H1 (cell line): Measurements from ENCODE around the gene ZNF831. TPM values are rescaled to one million over a fixed set of nuclear protein-coding genes. Genes with fewer than 3 reads are reported as not detected.

Experiments
- CTCF ChIA-PET: fragments of 300-600 bp; sonication (Branson Sonifier 250); formaldehyde crosslinking; loops from one replicate; lab custom pipeline; 2021; ENCODE audit not compliant: partially characterized antibody; lab: Charles Lee
- POLR2A ChIA-PET: fragments of 300-600 bp; sonication (Branson Sonifier 250); formaldehyde crosslinking; loops from one replicate; lab custom pipeline; 2021; ENCODE audit warnings: inconsistent platforms; ENCODE audit not compliant: partially characterized antibody; lab: Charles Lee
- DNase-seq, 2 experiments: peaks; one replicate each; pipeline versions ENCODE4 v3.0.0 to v3.0.0-alpha.2; 2010 to 2022; ENCODE audit warnings: low spot score in 2 of 2, low read depth in 1 of 2, mixed read lengths in 1 of 2
- FAIRE-seq: peaks from 2 replicates; lab custom pipeline; 2011; peaks lifted over from hg19 to GRCh38; lab: Jason Lieb, UNC
- H2AFZ ChIP-seq: 2 replicates; pipeline ENCODE4 v1.8.1; 2012; ENCODE audit warnings: low read length, inconsistent platforms
- H2AK5ac ChIP-seq: 2 replicates; pipeline ENCODE4 v1.6.1; 2013; ENCODE audit warnings: low read depth, low read length
- H2BK120ac ChIP-seq: replicated peaks from 2 replicates; pipeline ENCODE3; 2013; ENCODE audit warnings: low read depth, low read length, inconsistent platforms
- H2BK12ac ChIP-seq: 2 replicates; pipeline ENCODE4 v1.6.1; 2013; ENCODE audit warnings: low read depth, low read length
- H2BK15ac ChIP-seq: 2 replicates; pipeline ENCODE4 v1.6.1; 2013; ENCODE audit warnings: low read length
- H2BK20ac ChIP-seq: 2 replicates; pipeline ENCODE4 v1.6.1; 2013; ENCODE audit warnings: low read length
- H2BK5ac ChIP-seq: 2 replicates; pipeline ENCODE4 v1.6.1; 2013; ENCODE audit warnings: low read depth, low read length
- H3K14ac ChIP-seq: 2 replicates; pipeline ENCODE4 v1.6.1; 2013; ENCODE audit warnings: inconsistent platforms; ENCODE audit not compliant: insufficient read length
- H3K18ac ChIP-seq: 2 replicates; pipeline ENCODE4 v1.6.1; 2013; ENCODE audit warnings: low read length; ENCODE audit errors: extremely low read depth
- H3K23ac ChIP-seq: 2 replicates; pipeline ENCODE4 v1.6.1; 2013; ENCODE audit warnings: inconsistent platforms; ENCODE audit not compliant: insufficient read length
- H3K23me2 ChIP-seq: 2 replicates; pipeline ENCODE4 v1.6.1; 2013; ENCODE audit warnings: low read depth, low read length
- H3K27ac ChIP-seq: 2 replicates; pipeline ENCODE4 v1.6.1; 2011; ENCODE audit warnings: low read depth, low read length, inconsistent platforms
- H3K27me3 ChIP-seq, 4 experiments: replicated peaks in 1 of 4; 1 replicate in 1 of 4; 2 replicates in 3 of 4; pipeline versions ENCODE4 v1.6.1 to v1.8.1; 2011 to 2013; ENCODE audit warnings: low read length in 3 of 4, mild to moderate bottlenecking in 3 of 4, inconsistent platforms in 2 of 4, mixed read lengths in 2 of 4, moderate library complexity in 1 of 4; ENCODE audit not compliant: control insufficient read depth in 3 of 4, insufficient read depth in 3 of 4; ENCODE audit errors: extremely low read depth in 1 of 4
- H3K36me3 ChIP-seq, 4 experiments: 2 replicates each; pipeline versions ENCODE4 v1.6.1 to v1.8.1; 2011 to 2013; ENCODE audit warnings: mild to moderate bottlenecking in 4 of 4, low read length in 3 of 4, moderate library complexity in 2 of 4, control low read depth in 1 of 4, inconsistent platforms in 1 of 4; ENCODE audit not compliant: insufficient read depth in 4 of 4, control insufficient read depth in 2 of 4
- H3K4ac ChIP-seq: replicated peaks from 2 replicates; pipeline ENCODE3; 2013; ENCODE audit warnings: low read length, low read depth, mixed read lengths, inconsistent platforms; ENCODE audit not compliant: insufficient read length
- H3K4me1 ChIP-seq, 4 experiments: replicated peaks in 1 of 4; 1 replicate in 1 of 4; 2 replicates in 3 of 4; pipeline versions ENCODE4 v1.6.1 to v1.8.1; 2011 to 2013; ENCODE audit warnings: low read length in 3 of 4, inconsistent platforms in 2 of 4, mixed read lengths in 1 of 4; ENCODE audit not compliant: insufficient read depth in 4 of 4, control insufficient read depth in 3 of 4
- H3K4me2 ChIP-seq, 2 experiments: 2 replicates each; pipeline versions ENCODE4 v1.6.1 to v1.8.1; 2011 to 2013; ENCODE audit warnings: low read depth in 2 of 2, low read length in 2 of 2, control low read depth in 1 of 2, inconsistent platforms in 1 of 2, mild to moderate bottlenecking in 1 of 2; ENCODE audit not compliant: insufficient read depth in 1 of 2
- H3K4me3 ChIP-seq, 4 experiments: fragments of 200-600, 300-600 bp in 1 of 4; sonication (generic), shearing (Covaris generic), sonication (Bioruptor Twin) in 1 of 4; 2 replicates each; pipeline versions ENCODE4 v1.5.1 to v1.8.1; 2011 to 2016; ENCODE audit warnings: low read length in 4 of 4, low read depth in 3 of 4, control low read depth in 2 of 4, inconsistent platforms in 2 of 4, mild to moderate bottlenecking in 2 of 4, mixed read lengths in 1 of 4, moderate library complexity in 1 of 4; ENCODE audit not compliant: insufficient read depth in 2 of 4; ENCODE audit errors: extremely low read depth in 1 of 4
- H3K56ac ChIP-seq: replicated peaks from 2 replicates; pipeline ENCODE3; 2013; ENCODE audit warnings: low read depth, mild to moderate bottlenecking, mixed read lengths, low read length, inconsistent platforms; ENCODE audit not compliant: insufficient read length
- H3K79me1 ChIP-seq: 2 replicates; pipeline ENCODE4 v1.6.1; 2013; ENCODE audit warnings: low read depth, low read length, control low read depth
- H3K79me2 ChIP-seq, 2 experiments: 2 replicates each; pipeline versions ENCODE4 v1.6.1 to v1.8.1; 2012 to 2013; ENCODE audit warnings: low read length in 2 of 2, mild to moderate bottlenecking in 2 of 2, inconsistent platforms in 1 of 2; ENCODE audit not compliant: insufficient read depth in 2 of 2, control insufficient read depth in 1 of 2
- H3K9ac ChIP-seq, 4 experiments: replicated peaks in 1 of 4; 1 replicate in 1 of 4; 2 replicates in 3 of 4; pipeline versions ENCODE4 v1.6.1 to v1.8.1; 2011 to 2013; ENCODE audit warnings: low read depth in 3 of 4, low read length in 3 of 4, control low read depth in 2 of 4, mild to moderate bottlenecking in 2 of 4, moderate library complexity in 2 of 4, inconsistent platforms in 1 of 4; ENCODE audit errors: extremely low read depth in 1 of 4
- H3K9me3 ChIP-seq, 2 experiments: 2 replicates each; pipeline versions ENCODE4 v1.6.1 to v1.8.1; 2012 to 2013; ENCODE audit warnings: mild to moderate bottlenecking in 2 of 2, moderate library complexity in 2 of 2, control low read depth in 1 of 2, inconsistent platforms in 1 of 2, low read depth in 1 of 2, low read length in 1 of 2, mixed read lengths in 1 of 2; ENCODE audit not compliant: insufficient read depth in 2 of 2
- H4K20me1 ChIP-seq, 2 experiments: replicated peaks in 1 of 2; 2 replicates each; pipeline versions ENCODE3 to v1.8.1; 2011 to 2013; ENCODE audit warnings: inconsistent platforms in 2 of 2, low read length in 2 of 2, mild to moderate bottlenecking in 1 of 2; ENCODE audit not compliant: insufficient read depth in 2 of 2, control insufficient read depth in 1 of 2
- H4K5ac ChIP-seq: 2 replicates; pipeline ENCODE4 v1.6.1; 2013; ENCODE audit warnings: low read length, low read depth, mixed read lengths, inconsistent platforms; ENCODE audit not compliant: insufficient read length
- H4K8ac ChIP-seq: 2 replicates; pipeline ENCODE4 v1.8.0; 2013; ENCODE audit warnings: mild to moderate bottlenecking, moderate library complexity, low read length, inconsistent platforms; ENCODE audit not compliant: insufficient read depth; ENCODE audit errors: extremely low read depth
- H4K91ac ChIP-seq: replicated peaks from 2 replicates; pipeline ENCODE3; 2013; ENCODE audit warnings: low read length, mixed read lengths, inconsistent platforms; ENCODE audit not compliant: insufficient read length
- BCL11A ChIP-seq, 2 experiments: IDR thresholded peaks; one replicate each; pipeline ENCODE4 v1.6.1; 2011; ENCODE audit warnings: low read depth in 2 of 2, low read length in 2 of 2, mild to moderate bottlenecking in 2 of 2
- CEBPB ChIP-seq: IDR thresholded peaks from 2 replicates; pipeline ENCODE4 v1.6.1; 2012; ENCODE audit warnings: low read depth, low read length
- CHD1 ChIP-seq: IDR thresholded peaks from 2 replicates; pipeline ENCODE4 v1.6.1; 2012; ENCODE audit warnings: low read depth, low read length, improper control_type of control experiment
- E2F6 ChIP-seq: IDR thresholded peaks from 2 replicates; pipeline ENCODE4 v1.6.1; 2012; ENCODE audit warnings: inconsistent platforms
- EZH2 ChIP-seq: fragments of 200-600 bp; sonication (generic); IDR thresholded peaks from 2 replicates; pipeline ENCODE4 v1.7.1; 2012; ENCODE audit warnings: low read depth, mild to moderate bottlenecking, moderate library complexity, low read length, inconsistent platforms; ENCODE audit not compliant: severe bottlenecking
- JUN ChIP-seq: IDR thresholded peaks from 2 replicates; pipeline ENCODE4 v1.6.1; 2011; ENCODE audit warnings: low read depth, mild to moderate bottlenecking, improper control_type of control experiment, low read length
- KDM4A ChIP-seq: IDR thresholded peaks from one replicate; pipeline ENCODE4 v1.7.1; 2012; ENCODE audit warnings: low read depth, mild to moderate bottlenecking, moderate library complexity, low read length, inconsistent platforms; ENCODE audit not compliant: severe bottlenecking
- KDM5A ChIP-seq: fragments of 200-600 bp; IDR thresholded peaks from 2 replicates; pipeline ENCODE4 v1.7.1; 2012; ENCODE audit warnings: mild to moderate bottlenecking, low read length, inconsistent platforms, mixed read lengths
- MAX ChIP-seq: IDR thresholded peaks from 2 replicates; pipeline ENCODE4 v1.6.1; 2012; ENCODE audit warnings: inconsistent platforms
- NANOG ChIP-seq: IDR thresholded peaks from 2 replicates; pipeline ENCODE4 v1.6.1; 2011; ENCODE audit warnings: low read length, low read depth, mild to moderate bottlenecking, inconsistent platforms; ENCODE audit not compliant: insufficient read depth, poor library complexity, severe bottlenecking
- POLR2AphosphoS5 ChIP-seq: IDR thresholded peaks from 2 replicates; pipeline ENCODE4 v1.6.1; 2011; ENCODE audit warnings: low read depth, low read length
- RNF2 ChIP-seq: fragments of 200-900, 300-1000 bp; sonication (generic); IDR thresholded peaks from 2 replicates; pipeline ENCODE4 v1.7.1; 2016; ENCODE audit warnings: borderline replicate concordance, low read depth, mild to moderate bottlenecking, antibody characterized with exemption, low read length; ENCODE audit not compliant: poor library complexity, severe bottlenecking; ENCODE audit errors: missing control alignments
- SIRT6 ChIP-seq: IDR thresholded peaks from one replicate; pipeline ENCODE4 v1.7.1; 2012; ENCODE audit warnings: low read length, inconsistent platforms
- YY1 ChIP-seq: IDR thresholded peaks from 2 replicates; pipeline ENCODE4 v1.6.1; 2011; ENCODE audit warnings: low read depth, mild to moderate bottlenecking, low read length
- WGBS, 2 experiments: shearing (Covaris generic) in 1 of 2; methylation state at CpG; one replicate each; pipeline versions ENCODE4 v1.1.6 to v1.1.7; 2013 to 2015; ENCODE audit warnings: low lambda C conversion rate in 2 of 2, mixed read lengths in 2 of 2, inconsistent platforms in 1 of 2, low coverage in 1 of 2, missing lambda C conversion rate in 1 of 2; ENCODE audit not compliant: insufficient replicate concordance in 2 of 2, insufficient coverage in 1 of 2, insufficient read length in 1 of 2; ENCODE audit errors: extremely low coverage in 1 of 2, missing lambda C conversion rate in 1 of 2; 5-methylcytosine and 5-hydroxymethylcytosine counted together
- polyA plus RNA-seq, 7 experiments: library from polyadenylated mRNA; depleted of rRNA in 3 of 7; stranded (reverse) in 5 of 7; unstranded in 2 of 7; fragments of >200 nt in 5 of 7; fragments of 200-250 nt in 2 of 7; gene quantifications; 1 replicate in 5 of 7; 2 replicates in 1 of 7; 4 replicates in 1 of 7; pipeline versions ENCODE4 v1.2.1 to v1.2.3, GENCODE V29; 2011 to 2013; ENCODE audit warnings: missing spikeins in 2 of 7, mixed read lengths in 2 of 7
- total RNA-seq: library from RNA; stranded (reverse); fragmentation: NEBNext Ultra II Directional; extraction: Animal tissue kit (Norgen Biotek cat#: 25700); gene quantifications from 2 replicates; pipeline ENCODE4 v1.2.1, GENCODE V29; 2021

The ZNF831 gene
- total and polyA plus RNA-seq, 2 of the 8 experiments (the other 6 are each of a cell fraction or from before 2014, with no cell fraction given), result not detected

- no peak overlapping the region for H2BK15ac ChIP-seq
- TF ChIP-seq E2F6, result no peak
- TF ChIP-seq EZH2, result no peak
- TF ChIP-seq CHD1, result no peak
- no peak for TF ChIP-seq NANOG
- no peak for TF ChIP-seq SIRT6
- TF ChIP-seq YY1, result no peak
- TF ChIP-seq POLR2AphosphoS5, result no peak
- no peak for TF ChIP-seq KDM4A
- TF ChIP-seq CEBPB, result no peak
- no peak for TF ChIP-seq MAX
- no peak for TF ChIP-seq BCL11A (IDR thresholded peaks at IDR 0.05; ENCODE audit: low read depth in 2 of 2, low read length in 2 of 2)
- TF ChIP-seq RNF2, result no peak
- TF ChIP-seq KDM5A, result no peak
- TF ChIP-seq JUN, result no peak
Measured at GRCh38 chr20:59151391-59151790, 12.2 kb upstream of the ZNF831 start.

More at GRCh38 chr20:59151391-59151790, 12.2 kb upstream of the ZNF831 start:
- no peak overlapping the region for H3K27ac ChIP-seq
- H3K27me3 ChIP-seq, result no peaks in the 10 kb centered on the region
- CTCF ChIA-PET, result no interaction called here
- H2BK12ac ChIP-seq, result no peak overlapping the region
- no peak overlapping the region for H2BK120ac ChIP-seq
- no peaks in the 10 kb centered on the region for H3K23me2 ChIP-seq
- H3K56ac ChIP-seq, result no peak overlapping the region
- no peak overlapping the region for H3K4me3 ChIP-seq
- no peaks in the 10 kb centered on the region for H3K36me3 ChIP-seq
- no peak overlapping the region for H2AFZ ChIP-seq
- no peak overlapping the region for H3K14ac ChIP-seq
- DNase-seq (no peak), FAIRE-seq (no peak)
- H3K9me3 ChIP-seq, result no peaks in the 10 kb centered on the region
- 91% methylated on average over 9 of the region's 9 CpGs; no CpG with 5 or more reads in 1 of the 2 experiments for WGBS, 2 experiments
- H2BK5ac ChIP-seq, result no peak overlapping the region
- no peak overlapping the region for H4K91ac ChIP-seq
- no peak overlapping the region for H3K9ac ChIP-seq
- POLR2A ChIA-PET, result no interaction called here
- H3K23ac ChIP-seq, result no peak overlapping the region
- no peak overlapping the region for H4K5ac ChIP-seq
- H3K18ac ChIP-seq, result no peak overlapping the region
- no peaks in the 10 kb centered on the region for H3K79me1 ChIP-seq
- no peak overlapping the region for H3K4ac ChIP-seq
- H3K4me1 ChIP-seq, result no peaks in the 10 kb centered on the region
- H3K4me2 ChIP-seq, result no peak overlapping the region
- H2AK5ac ChIP-seq, result no peak overlapping the region
- no peaks in the 10 kb centered on the region for H4K20me1 ChIP-seq
- H4K8ac ChIP-seq, result no peak overlapping the region
- no peak overlapping the region for H2BK20ac ChIP-seq
- no peaks in the 10 kb centered on the region for H3K79me2 ChIP-seq
